ENCODE data around the gene FOXO6.

Gene FOXO6

DNA sequence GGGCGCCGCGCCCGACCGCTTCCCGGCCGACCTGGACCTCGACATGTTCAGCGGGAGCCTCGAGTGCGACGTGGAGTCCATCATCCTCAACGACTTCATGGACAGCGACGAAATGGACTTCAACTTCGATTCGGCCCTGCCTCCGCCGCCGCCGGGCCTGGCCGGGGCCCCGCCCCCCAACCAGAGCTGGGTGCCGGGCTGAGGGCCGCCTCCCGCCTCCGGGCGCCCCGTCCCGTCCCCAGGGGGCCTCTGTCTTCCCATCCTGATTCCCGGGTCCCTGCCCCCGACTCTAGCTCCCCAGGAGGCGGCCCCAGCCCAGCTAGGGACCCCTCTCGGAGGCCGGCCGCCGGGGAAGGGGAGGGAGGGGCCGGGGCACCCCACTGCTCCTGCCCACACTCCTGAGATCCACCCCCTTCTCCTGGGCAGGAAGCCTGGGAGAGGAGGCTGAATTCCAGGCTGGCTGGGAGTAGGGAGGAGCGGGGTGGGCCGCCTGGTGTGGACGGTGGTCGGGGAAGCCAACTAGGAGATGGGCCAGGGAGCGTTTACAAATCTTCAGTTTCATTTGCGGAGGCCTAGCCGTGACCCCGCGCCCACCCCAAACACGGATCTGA is 21.4 kb downstream of the FOXO6 start:
- Histone ChIP-seq H3K36me3 (replicated peaks) (no peaks in the 10 kb centered on the region), H3K27ac (no peak overlapping the region), H3K4me3 (ENCODE audit: low read depth, low read length) (peak overlapping the region; percentile 27), H3K27me3 (replicated peaks) (peaks cover 29% of the 10 kb centered on the region)
- in situ Hi-C loops (cut with HindIII; ENCODE audit: low pct_ligation_motif_present, low sequenced_read_pairs) = no loop called here
- DNase-seq = no peak
- TF ChIP-seq CTCF (IDR thresholded peaks at IDR 0.05; ENCODE audit: low read depth, low read length, missing control alignments) = no peak

DNA sequence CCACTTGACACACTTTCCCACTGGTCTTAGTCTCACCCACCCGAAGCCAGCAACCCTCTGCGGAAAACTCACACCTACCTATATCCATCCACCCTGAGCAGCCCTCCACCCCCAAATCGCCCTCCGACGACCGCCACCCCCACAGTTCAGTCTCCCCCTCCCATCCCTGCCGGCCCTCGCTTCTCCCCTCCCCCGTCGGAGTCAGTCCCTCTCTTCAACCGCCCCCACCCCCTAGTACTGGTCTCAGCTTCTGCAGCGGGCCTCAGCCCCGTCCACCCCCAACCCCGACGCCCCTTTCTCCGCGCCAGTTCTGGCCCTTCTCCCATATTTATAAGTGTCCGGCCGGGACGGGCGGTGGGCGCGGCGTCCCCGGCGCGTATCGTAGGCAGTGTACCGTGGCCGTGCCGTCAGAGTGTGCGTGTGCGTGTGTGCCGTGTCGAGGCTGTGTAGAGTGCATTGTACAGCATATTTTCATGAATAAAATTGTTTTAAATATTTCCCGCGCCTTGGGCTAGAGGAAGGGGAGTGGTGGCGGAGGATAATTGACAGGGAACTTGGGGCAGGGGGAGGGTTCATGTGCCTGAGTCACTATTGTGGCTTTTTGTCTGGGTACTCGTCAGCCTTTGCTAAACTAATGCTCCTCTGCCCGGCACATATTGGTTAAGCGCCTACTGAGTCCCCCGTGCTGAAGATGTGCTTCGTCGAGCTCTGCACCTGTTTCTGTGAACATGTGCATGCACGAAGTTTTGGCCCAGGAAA is 22.0 kb downstream of the FOXO6 start:
- Histone ChIP-seq H3K27me3 (replicated peaks) (peaks cover 29% of the 10 kb centered on the region), H3K36me3 (replicated peaks) (no peaks in the 10 kb centered on the region), H3K27ac (no peak overlapping the region), H3K4me3 (ENCODE audit: low read depth, low read length) (peak overlapping the region; percentile 30)
- in situ Hi-C loops (cut with HindIII; ENCODE audit: low pct_ligation_motif_present, low sequenced_read_pairs) = no loop called here
- DNase-seq = peak; percentile 46
- TF ChIP-seq CTCF (IDR thresholded peaks at IDR 0.05; ENCODE audit: low read depth, low read length, missing control alignments) = no peak

DNA sequence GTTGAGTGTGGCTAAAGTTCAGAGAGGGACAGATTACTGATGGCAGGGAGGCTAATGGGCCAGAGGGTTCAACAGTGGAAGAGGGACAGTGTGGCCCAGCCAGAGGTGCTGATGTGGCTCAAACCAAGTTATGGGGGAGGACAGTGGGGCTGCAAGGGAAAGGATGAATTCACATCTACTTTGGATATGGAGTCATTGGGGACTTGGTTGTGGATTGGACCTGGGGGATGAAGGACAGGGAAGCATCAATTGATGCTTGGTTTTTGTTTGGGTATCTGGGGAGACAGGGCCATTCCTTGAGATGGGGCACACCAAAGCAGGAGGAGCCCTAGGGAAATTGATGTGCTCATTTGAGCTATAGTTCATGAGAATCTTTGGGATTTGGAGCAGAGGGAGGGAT is 23.3 kb downstream of the FOXO6 start:
- no peak for TF ChIP-seq CTCF (IDR thresholded peaks at IDR 0.05; ENCODE audit: low read depth, low read length, missing control alignments)
- Histone ChIP-seq H3K27ac (no peak overlapping the region), H3K27me3 (replicated peaks) (peaks cover 29% of the 10 kb centered on the region), H3K36me3 (replicated peaks) (no peaks in the 10 kb centered on the region), H3K4me3 (ENCODE audit: low read depth, low read length) (no peak overlapping the region)
- no peak for DNase-seq
- in situ Hi-C loops (cut with HindIII; ENCODE audit: low pct_ligation_motif_present, low sequenced_read_pairs) = no loop called here

DNA sequence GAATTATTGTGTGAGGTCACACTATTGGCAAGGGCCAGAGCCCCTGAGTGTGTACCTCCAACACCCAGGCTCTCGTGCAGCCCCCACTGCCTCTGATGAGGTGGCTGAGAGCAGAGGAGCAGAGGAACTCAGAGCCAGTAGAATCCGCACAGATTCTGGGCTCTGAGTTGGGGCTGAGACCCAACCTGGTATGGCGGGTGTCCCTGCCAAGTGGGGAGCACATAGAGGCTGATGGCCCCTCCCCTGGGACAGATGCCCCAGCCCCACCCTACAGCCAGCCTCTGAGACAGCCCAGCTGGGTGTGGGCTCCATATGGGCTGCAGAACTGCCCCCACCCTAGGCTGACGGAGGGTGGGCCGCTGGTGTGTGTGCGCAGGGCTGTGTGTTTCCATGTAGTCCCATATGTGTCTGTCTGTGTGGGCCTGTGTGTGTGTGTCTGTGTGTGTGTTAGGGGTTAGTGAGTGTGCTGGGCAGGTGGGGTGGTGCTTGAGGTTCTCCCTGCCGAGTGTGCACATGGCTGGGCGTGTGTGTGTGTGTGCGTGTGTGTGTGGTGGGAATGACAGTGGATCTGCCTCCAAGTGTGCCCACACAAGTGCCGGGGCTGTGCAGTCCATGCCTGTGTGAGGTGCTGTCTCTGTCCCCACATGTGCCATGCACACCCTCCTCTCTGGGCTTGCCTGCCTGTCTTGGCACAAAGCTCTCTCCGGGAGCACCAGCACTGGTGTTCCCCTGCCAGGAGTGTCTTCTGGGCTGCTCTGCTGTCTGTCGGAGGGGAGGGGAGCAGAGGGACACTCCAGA is 24.4 kb downstream of the FOXO6 start:
- in situ Hi-C loops (cut with HindIII; ENCODE audit: low pct_ligation_motif_present, low sequenced_read_pairs) = no loop called here
- no peak overlapping the region for H3K27ac ChIP-seq
- no peak for TF ChIP-seq CTCF (IDR thresholded peaks at IDR 0.05; ENCODE audit: low read depth, low read length, missing control alignments)
- H3K27me3 ChIP-seq (replicated peaks) = peaks cover 29% of the 10 kb centered on the region
- no peak overlapping the region for H3K4me3 ChIP-seq (ENCODE audit: low read depth, low read length)
- no peaks in the 10 kb centered on the region for H3K36me3 ChIP-seq (replicated peaks)
- DNase-seq = no peak

DNA sequence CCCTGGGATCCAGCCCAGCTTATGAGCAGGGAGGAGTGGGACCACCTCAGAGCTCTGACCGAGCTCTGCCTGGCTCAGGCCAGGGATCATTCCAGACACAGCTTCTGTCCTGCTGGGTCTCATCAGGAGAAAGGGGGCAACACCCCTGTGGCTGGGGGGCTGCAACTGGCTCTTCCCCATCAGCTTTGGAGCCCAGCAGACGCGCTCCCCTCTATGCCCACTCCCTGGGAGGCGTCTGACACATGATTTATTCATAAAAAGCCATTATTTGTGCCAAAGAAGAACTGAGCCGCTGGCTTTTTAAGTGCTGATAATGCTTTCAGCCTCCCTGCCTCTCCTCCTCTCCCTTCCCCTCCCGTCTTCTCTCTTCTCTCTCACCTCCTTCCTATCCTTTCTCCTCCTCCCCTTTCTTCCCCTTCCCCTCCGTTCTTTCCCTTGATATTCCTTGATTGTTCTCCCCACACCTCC is 25.0 kb downstream of the FOXO6 start:
- in situ Hi-C loops (cut with HindIII; ENCODE audit: low pct_ligation_motif_present, low sequenced_read_pairs) = no loop called here
- no peak for TF ChIP-seq CTCF (IDR thresholded peaks at IDR 0.05; ENCODE audit: low read depth, low read length, missing control alignments)
- Histone ChIP-seq H3K36me3 (replicated peaks) (no peaks in the 10 kb centered on the region), H3K4me3 (ENCODE audit: low read depth, low read length) (no peak overlapping the region), H3K27ac (no peak overlapping the region), H3K27me3 (replicated peaks) (peaks cover 29% of the 10 kb centered on the region)
- no peak for DNase-seq
